SK-N-SH (cell line): ENCODE measurements around the gene COA4.

ENCODE experiments used
- EP300 ChIP-seq, 2 experiments: IDR thresholded peaks; 2 replicates each; pipeline versions ENCODE4 v1.4.0 to v1.6.1; 2012; ENCODE audit warnings: borderline replicate concordance in 1 of 2, low read depth in 1 of 2, low read length in 1 of 2
- JUND ChIP-seq: IDR thresholded peaks from 2 replicates; pipeline ENCODE4 v1.4.0; 2012
- RAD21 ChIP-seq: IDR thresholded peaks from 2 replicates; pipeline ENCODE4 v1.6.1; 2012; ENCODE audit warnings: mild to moderate bottlenecking, low read length
- SIN3A ChIP-seq: IDR thresholded peaks from 2 replicates; pipeline ENCODE4 v1.6.1; 2012; ENCODE audit warnings: low read depth, mild to moderate bottlenecking, low read length, moderate library complexity, borderline replicate concordance
- SMC3 ChIP-seq: IDR thresholded peaks from 2 replicates; pipeline ENCODE4 v1.6.1; 2012; ENCODE audit warnings: low read depth, low read length, improper control_type of control experiment
- TAF1 ChIP-seq: IDR thresholded peaks from 2 replicates; pipeline ENCODE4 v1.6.1; 2012; ENCODE audit warnings: low read depth, mild to moderate bottlenecking, low read length, moderate library complexity, borderline replicate concordance
- TCF12 ChIP-seq: IDR thresholded peaks from 2 replicates; pipeline ENCODE4 v1.4.0; 2012
- TF ChIP-seq, protein P1 (sequence below): fragments of 200-600 bp; sonication (generic); IDR thresholded peaks from 2 replicates; pipeline ENCODE4 v1.6.1; 2017; ENCODE audit warnings: antibody characterized with exemption, mild to moderate bottlenecking, moderate library complexity
- TF ChIP-seq, protein P2 (sequence below): IDR thresholded peaks from 2 replicates; pipeline ENCODE4 v1.4.0; 2012; ENCODE audit warnings: low read depth, borderline replicate concordance
- TF ChIP-seq, protein P3 (sequence below): IDR thresholded peaks from 2 replicates; pipeline ENCODE4 v1.4.0; 2012; ENCODE audit warnings: low read depth, borderline replicate concordance
- TF ChIP-seq, protein P4 (sequence below): IDR thresholded peaks from 2 replicates; pipeline ENCODE4 v1.6.1; 2012; ENCODE audit warnings: mild to moderate bottlenecking, low read depth, low read length, moderate library complexity

DNA sequence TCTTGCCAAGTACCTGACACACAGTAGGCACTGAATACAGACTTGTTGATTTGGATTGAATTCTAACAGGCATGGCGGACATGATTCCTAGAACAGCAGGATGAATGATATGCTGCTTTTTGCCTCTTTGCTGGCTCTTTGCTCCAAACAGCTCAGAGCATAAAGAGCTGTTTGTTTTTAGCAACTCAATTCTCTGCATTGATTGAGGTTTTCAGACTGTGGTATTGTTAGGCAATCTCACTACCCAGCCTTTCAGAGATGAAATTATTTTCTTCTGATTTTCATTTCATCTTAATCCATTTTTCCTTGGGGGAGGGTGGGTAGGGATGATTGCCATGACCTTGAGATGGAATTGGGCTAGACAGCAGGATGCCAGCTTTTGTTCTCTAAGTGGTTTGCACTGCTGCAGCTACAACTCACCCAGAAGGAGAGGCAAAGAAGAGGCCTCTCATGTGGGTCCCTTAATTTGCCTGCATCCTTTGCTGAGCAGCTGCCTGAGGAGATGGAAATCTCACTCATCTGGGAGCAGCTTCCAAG lies 20.5 kb downstream of the COA4 start:
- TF ChIP-seq, protein P1, sequence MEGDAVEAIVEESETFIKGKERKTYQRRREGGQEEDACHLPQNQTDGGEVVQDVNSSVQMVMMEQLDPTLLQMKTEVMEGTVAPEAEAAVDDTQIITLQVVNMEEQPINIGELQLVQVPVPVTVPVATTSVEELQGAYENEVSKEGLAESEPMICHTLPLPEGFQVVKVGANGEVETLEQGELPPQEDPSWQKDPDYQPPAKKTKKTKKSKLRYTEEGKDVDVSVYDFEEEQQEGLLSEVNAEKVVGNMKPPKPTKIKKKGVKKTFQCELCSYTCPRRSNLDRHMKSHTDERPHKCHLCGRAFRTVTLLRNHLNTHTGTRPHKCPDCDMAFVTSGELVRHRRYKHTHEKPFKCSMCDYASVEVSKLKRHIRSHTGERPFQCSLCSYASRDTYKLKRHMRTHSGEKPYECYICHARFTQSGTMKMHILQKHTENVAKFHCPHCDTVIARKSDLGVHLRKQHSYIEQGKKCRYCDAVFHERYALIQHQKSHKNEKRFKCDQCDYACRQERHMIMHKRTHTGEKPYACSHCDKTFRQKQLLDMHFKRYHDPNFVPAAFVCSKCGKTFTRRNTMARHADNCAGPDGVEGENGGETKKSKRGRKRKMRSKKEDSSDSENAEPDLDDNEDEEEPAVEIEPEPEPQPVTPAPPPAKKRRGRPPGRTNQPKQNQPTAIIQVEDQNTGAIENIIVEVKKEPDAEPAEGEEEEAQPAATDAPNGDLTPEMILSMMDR = no peak
- TF ChIP-seq SMC3 (no peak), TAF1 (no peak), SIN3A (no peak), EP300 (IDR thresholded peaks at IDR 0.05; ENCODE audit: borderline replicate concordance in 1 of 2, low read depth in 1 of 2, low read length in 1 of 2) (no peak), JUND (no peak), TCF12 (no peak), RAD21 (no peak)
- TF ChIP-seq, protein P2, sequence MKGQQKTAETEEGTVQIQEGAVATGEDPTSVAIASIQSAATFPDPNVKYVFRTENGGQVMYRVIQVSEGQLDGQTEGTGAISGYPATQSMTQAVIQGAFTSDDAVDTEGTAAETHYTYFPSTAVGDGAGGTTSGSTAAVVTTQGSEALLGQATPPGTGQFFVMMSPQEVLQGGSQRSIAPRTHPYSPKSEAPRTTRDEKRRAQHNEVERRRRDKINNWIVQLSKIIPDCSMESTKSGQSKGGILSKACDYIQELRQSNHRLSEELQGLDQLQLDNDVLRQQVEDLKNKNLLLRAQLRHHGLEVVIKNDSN = no peak
- TF ChIP-seq, protein P3, sequence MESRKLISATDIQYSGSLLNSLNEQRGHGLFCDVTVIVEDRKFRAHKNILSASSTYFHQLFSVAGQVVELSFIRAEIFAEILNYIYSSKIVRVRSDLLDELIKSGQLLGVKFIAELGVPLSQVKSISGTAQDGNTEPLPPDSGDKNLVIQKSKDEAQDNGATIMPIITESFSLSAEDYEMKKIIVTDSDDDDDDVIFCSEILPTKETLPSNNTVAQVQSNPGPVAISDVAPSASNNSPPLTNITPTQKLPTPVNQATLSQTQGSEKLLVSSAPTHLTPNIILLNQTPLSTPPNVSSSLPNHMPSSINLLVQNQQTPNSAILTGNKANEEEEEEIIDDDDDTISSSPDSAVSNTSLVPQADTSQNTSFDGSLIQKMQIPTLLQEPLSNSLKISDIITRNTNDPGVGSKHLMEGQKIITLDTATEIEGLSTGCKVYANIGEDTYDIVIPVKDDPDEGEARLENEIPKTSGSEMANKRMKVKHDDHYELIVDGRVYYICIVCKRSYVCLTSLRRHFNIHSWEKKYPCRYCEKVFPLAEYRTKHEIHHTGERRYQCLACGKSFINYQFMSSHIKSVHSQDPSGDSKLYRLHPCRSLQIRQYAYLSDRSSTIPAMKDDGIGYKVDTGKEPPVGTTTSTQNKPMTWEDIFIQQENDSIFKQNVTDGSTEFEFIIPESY = no peak
- TF ChIP-seq, protein P4, sequence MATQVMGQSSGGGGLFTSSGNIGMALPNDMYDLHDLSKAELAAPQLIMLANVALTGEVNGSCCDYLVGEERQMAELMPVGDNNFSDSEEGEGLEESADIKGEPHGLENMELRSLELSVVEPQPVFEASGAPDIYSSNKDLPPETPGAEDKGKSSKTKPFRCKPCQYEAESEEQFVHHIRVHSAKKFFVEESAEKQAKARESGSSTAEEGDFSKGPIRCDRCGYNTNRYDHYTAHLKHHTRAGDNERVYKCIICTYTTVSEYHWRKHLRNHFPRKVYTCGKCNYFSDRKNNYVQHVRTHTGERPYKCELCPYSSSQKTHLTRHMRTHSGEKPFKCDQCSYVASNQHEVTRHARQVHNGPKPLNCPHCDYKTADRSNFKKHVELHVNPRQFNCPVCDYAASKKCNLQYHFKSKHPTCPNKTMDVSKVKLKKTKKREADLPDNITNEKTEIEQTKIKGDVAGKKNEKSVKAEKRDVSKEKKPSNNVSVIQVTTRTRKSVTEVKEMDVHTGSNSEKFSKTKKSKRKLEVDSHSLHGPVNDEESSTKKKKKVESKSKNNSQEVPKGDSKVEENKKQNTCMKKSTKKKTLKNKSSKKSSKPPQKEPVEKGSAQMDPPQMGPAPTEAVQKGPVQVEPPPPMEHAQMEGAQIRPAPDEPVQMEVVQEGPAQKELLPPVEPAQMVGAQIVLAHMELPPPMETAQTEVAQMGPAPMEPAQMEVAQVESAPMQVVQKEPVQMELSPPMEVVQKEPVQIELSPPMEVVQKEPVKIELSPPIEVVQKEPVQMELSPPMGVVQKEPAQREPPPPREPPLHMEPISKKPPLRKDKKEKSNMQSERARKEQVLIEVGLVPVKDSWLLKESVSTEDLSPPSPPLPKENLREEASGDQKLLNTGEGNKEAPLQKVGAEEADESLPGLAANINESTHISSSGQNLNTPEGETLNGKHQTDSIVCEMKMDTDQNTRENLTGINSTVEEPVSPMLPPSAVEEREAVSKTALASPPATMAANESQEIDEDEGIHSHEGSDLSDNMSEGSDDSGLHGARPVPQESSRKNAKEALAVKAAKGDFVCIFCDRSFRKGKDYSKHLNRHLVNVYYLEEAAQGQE = no peak
